Body of pancreas (tissue), 4 donors: ENCODE measurements around the gene TEX2. TPM values are rescaled to one million over a fixed set of nuclear protein-coding genes. Genes with fewer than 3 reads are reported as not detected.
"Not testable (repeated sequence)": the region's sequence is repeated elsewhere in the genome, so short reads cannot be mapped to it uniquely, and the experiment has no call there.

ENCODE experiments used
- ATAC-seq: fragments of 150-250 bp; one replicate; pipeline ENCODE4 v1.9.1; 2016
- DNase-seq, 4 donors: peaks; one replicate each; pipeline ENCODE4 v3.0.0-alpha.2; 2019
- H3K27ac ChIP-seq, 4 donors: fragments of 200-600 bp; sonication (generic); 1 replicate in 3 of 4; 2 replicates in 1 of 4; pipeline versions ENCODE4 v1.5.1 to v1.6.1; 2016 to 2019; ENCODE audit warnings: mild to moderate bottlenecking in 1 of 4, mixed read lengths in 1 of 4, moderate library complexity in 1 of 4
- H3K27me3 ChIP-seq, 2 donors: fragments of 200-600 bp; sonication (generic); one replicate each; pipeline ENCODE4 v1.6.0; 2016; ENCODE audit warnings: mild to moderate bottlenecking in 1 of 2
- H3K36me3 ChIP-seq, 2 donors: fragments of 200-600 bp; sonication (generic); replicated peaks in 1 of 2; 2 replicates each; pipeline ENCODE4 v1.5.1; 2016; ENCODE audit warnings: low read depth in 2 of 2; ENCODE audit not compliant: insufficient read depth in 1 of 2
- H3K4me1 ChIP-seq: fragments of 200-600 bp; sonication (generic); one replicate; pipeline ENCODE4 v1.6.0; 2016
- H3K4me3 ChIP-seq, 2 donors: fragments of 200-600 bp; sonication (generic); 1 replicate in 1 of 2; 2 replicates in 1 of 2; pipeline ENCODE4 v1.5.1; 2016 to 2019
- H3K9me3 ChIP-seq, 3 donors: fragments of 200-600 bp; sonication (generic); 1 replicate in 2 of 3; 2 replicates in 1 of 3; pipeline ENCODE4 v1.5.1; 2016
- CTCF ChIP-seq, 7 experiments: fragments of 450-650 bp in 4 of 7; fragments of 200-600 bp in 3 of 7; sonication (generic) in 3 of 7; IDR thresholded peaks; one replicate each; pipeline ENCODE4 v1.5.1; 2016 to 2019; ENCODE audit warnings: antibody characterized with exemption in 7 of 7
- POLR2A ChIP-seq, 3 donors: fragments of 450-650 bp; IDR thresholded peaks; one replicate each; pipeline ENCODE4 v1.6.1; 2016; ENCODE audit warnings: antibody characterized with exemption in 3 of 3, mild to moderate bottlenecking in 2 of 3
- WGBS, 2 donors: methylation state at CpG; one replicate each; pipeline ENCODE4 v1.1.5; 2017; 5-methylcytosine and 5-hydroxymethylcytosine counted together
- intact Hi-C: fragments of 100-400 bp; cut with DNase I; formaldehyde crosslinking; loops from one replicate; pipeline ENCODE4 v1.15.1; 2023
- total RNA-seq, 2 donors: library from RNA; depleted of rRNA; stranded (reverse); fragments of >200 nt; gene quantifications; one replicate each; pipeline ENCODE4 v1.1.0, GENCODE V29; 2016

Gene TEX2
- total RNA-seq, 2 donors from 2014 or later = 36.1 to 82.1 TPM

GRCh38 chr17:64226132-64226531, 36.9 kb downstream of the TEX2 start:
- TF ChIP-seq POLR2A (IDR thresholded peaks at IDR 0.05) (no peak), CTCF (IDR thresholded peaks at IDR 0.05) (no peak)
- no peak for ATAC-seq
- WGBS, 2 donors = 93% methylated on average over 1 of the region's 1 CpG

DNA sequence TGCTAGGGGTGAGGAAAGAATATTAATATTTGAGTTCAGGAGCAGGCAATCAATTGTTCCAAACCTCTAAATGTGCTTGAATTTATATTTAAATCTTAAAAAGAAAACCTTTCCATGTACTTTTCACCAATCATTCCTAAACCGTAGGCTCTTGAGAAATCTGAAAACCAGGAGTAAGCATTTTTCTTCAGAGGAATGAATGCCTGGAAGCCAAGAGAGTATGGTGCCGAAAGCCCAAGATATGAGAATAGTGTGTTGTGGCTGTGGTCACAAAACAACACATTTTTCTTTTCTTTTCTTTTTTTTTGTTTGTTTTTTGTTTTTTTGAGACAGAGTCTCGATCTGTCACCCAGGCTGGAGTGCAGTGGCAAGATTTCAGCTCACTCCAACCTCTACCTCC, 37.6 kb downstream of the TEX2 start:
- 86 to 99% methylated on average over 3 of the region's 3 CpGs for WGBS, 2 donors
- Histone ChIP-seq H3K27me3 (no peaks in the 10 kb centered on the region), H3K4me3 (no peak overlapping the region), H3K4me1 (peaks cover 40% of the 10 kb centered on the region), H3K36me3 (no peaks in the 10 kb centered on the region), H3K27ac (no peak overlapping the region), H3K9me3 (no peaks in the 10 kb centered on the region)
- intact Hi-C loops = no loop called here
- ATAC-seq = no peak
- DNase-seq = no peak
- no peak for TF ChIP-seq POLR2A (IDR thresholded peaks at IDR 0.05)

More at GRCh38 chr17:64226132-64226531, 36.9 kb downstream of the TEX2 start:
- H3K27ac ChIP-seq = no peak overlapping the region
- no peak for DNase-seq
- H3K4me3 ChIP-seq = no peak overlapping the region
- no peaks in the 10 kb centered on the region for H3K27me3 ChIP-seq
- no peaks in the 10 kb centered on the region for H3K9me3 ChIP-seq
- intact Hi-C loops = no loop called here
- peaks cover 47% of the 10 kb centered on the region for H3K4me1 ChIP-seq
- H3K36me3 ChIP-seq = no peaks in the 10 kb centered on the region

DNA sequence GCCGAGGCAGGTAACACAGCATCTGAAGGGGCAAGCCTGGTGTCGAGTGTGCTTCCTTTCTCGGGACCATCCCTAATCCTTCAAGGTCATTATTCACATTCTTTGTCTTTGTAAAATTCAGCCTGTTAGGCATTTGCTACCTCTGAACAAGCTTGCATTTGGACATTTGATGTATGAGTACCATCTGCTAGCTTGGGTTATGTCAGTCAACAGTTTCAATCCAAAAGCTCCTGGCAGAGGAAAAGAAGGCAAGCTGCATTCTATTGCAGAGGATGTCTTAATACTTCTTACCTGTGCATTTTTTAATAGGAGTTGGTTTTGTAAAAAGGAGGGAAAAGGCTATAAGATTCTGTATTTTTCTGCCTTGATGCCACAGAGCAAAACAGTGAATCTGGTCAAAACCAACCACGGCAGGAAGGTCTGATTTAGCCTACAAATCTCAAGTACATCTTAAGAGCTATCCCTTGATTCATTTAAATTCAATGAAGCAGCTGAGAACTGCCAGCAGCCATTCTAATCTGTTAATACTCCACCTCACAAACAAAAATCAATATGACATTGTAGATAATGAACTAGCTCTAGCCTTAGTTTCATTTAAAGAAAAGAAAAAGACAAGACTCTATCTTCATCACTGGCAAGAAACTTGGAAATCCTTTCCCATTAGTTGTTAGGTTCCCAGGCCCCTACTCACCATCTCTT, 39.0 kb downstream of the TEX2 start:
- TF ChIP-seq POLR2A (IDR thresholded peaks at IDR 0.05) = no peak
- no peak for TF ChIP-seq CTCF (IDR thresholded peaks at IDR 0.05)
- ATAC-seq = peak; percentile 35
- peaks cover 35% of the 10 kb centered on the region for H3K4me1 ChIP-seq
- H3K27ac ChIP-seq = peak overlapping the region in 3 of 4 donors; percentile 24 to 56 (median 45)
- no peak for DNase-seq
- H3K9me3 ChIP-seq = no peaks in the 10 kb centered on the region
- H3K27me3 ChIP-seq = no peaks in the 10 kb centered on the region
- H3K4me3 ChIP-seq = no peak overlapping the region
- 19 to 49% methylated on average over 4 of the region's 4 CpGs for WGBS, 2 donors
- no peaks in the 10 kb centered on the region for H3K36me3 ChIP-seq
- intact Hi-C loops = no loop called here

- Histone ChIP-seq H3K36me3 (no peaks in the 10 kb centered on the region), H3K9me3 (no peaks in the 10 kb centered on the region), H3K27me3 (no peaks in the 10 kb centered on the region), H3K27ac (peak overlapping the region in 1 of 4 donors; percentile 21), H3K4me1 (peaks cover 41% of the 10 kb centered on the region), H3K4me3 (no peak overlapping the region)
- DNase-seq (no peak), ATAC-seq (no peak)
- intact Hi-C loops = no loop called here
- TF ChIP-seq POLR2A (IDR thresholded peaks at IDR 0.05) (no peak), CTCF (IDR thresholded peaks at IDR 0.05) (no peak)
- WGBS, 2 donors = 21 to 35% methylated on average over 2 of the region's 2 CpGs
Measured at GRCh38 chr17:64223283-64223682, 39.8 kb downstream of the TEX2 start.

- Histone ChIP-seq H3K9me3 (no peaks in the 10 kb centered on the region), H3K36me3 (no peaks in the 10 kb centered on the region), H3K27ac (no peak overlapping the region), H3K4me1 (peaks cover 57% of the 10 kb centered on the region), H3K27me3 (no peaks in the 10 kb centered on the region), H3K4me3 (no peak overlapping the region)
- WGBS, 2 donors = 60 to 88% methylated on average over 1 of the region's 1 CpG
- DNase-seq (no peak), ATAC-seq (no peak)
- intact Hi-C loops = no loop called here
- TF ChIP-seq POLR2A (IDR thresholded peaks at IDR 0.05) = no peak
- TF ChIP-seq CTCF (IDR thresholded peaks at IDR 0.05) = no peak
Measured at GRCh38 chr17:64221679-64222078, 41.4 kb downstream of the TEX2 start.

- not testable (repeated sequence) for ATAC-seq
Measured at GRCh38 chr17:64220604-64221003, 42.5 kb downstream of the TEX2 start.

More at GRCh38 chr17:64220604-64221003, 42.5 kb downstream of the TEX2 start:
- H3K9me3 ChIP-seq, H3K36me3 ChIP-seq, DNase-seq, H3K27me3 ChIP-seq, H3K4me3 ChIP-seq, intact Hi-C loops, H3K27ac ChIP-seq: not testable (repeated sequence)
- 70 to 76% methylated on average over 1 of the region's 1 CpG for WGBS, 2 donors
- H3K4me1 ChIP-seq = peaks cover 67% of the 10 kb centered on the region
